ENCODE measurements around the gene WDPCP.
"Not testable (repeated sequence)": the region's sequence is repeated elsewhere in the genome, so short reads cannot be mapped to it uniquely, and the experiment has no call there.

WDPCP gene

GRCh38 chr2:63537306-63537705 lies 51.0 kb downstream of the WDPCP start:
- DNase-seq = no peak

GRCh38 chr2:63530704-63531279 lies 57.5 kb downstream of the WDPCP start:
- DNase-seq = no peak

GRCh38 chr2:63525905-63526304 lies 62.4 kb downstream of the WDPCP start:
- DNase-seq = no peak

GRCh38 chr2:63522950-63523349 lies 65.3 kb downstream of the WDPCP start:
- no peak for DNase-seq

- DNase-seq = no peak
Observed at GRCh38 chr2:63520793-63521192, 67.5 kb downstream of the WDPCP start.

- no peak for DNase-seq
Observed at GRCh38 chr2:63514781-63515180, 73.5 kb downstream of the WDPCP start.

- no peak for DNase-seq
Observed at GRCh38 chr2:63514237-63514716, 74.0 kb downstream of the WDPCP start.

GRCh38 chr2:63506320-63506719 lies 82.0 kb downstream of the WDPCP start:
- no peak for DNase-seq

GRCh38 chr2:63503818-63504217 lies 84.5 kb downstream of the WDPCP start:
- DNase-seq = no peak

GRCh38 chr2:63500398-63500797 lies 87.9 kb downstream of the WDPCP start:
- DNase-seq = no peak

GRCh38 chr2:63497576-63497975 lies 90.7 kb downstream of the WDPCP start:
- no peak for DNase-seq

GRCh38 chr2:63494968-63495367 lies 93.3 kb downstream of the WDPCP start:
- no peak for DNase-seq

- no peak for DNase-seq
Observed at GRCh38 chr2:63494100-63494499, 94.2 kb downstream of the WDPCP start.

- no peak for DNase-seq
Observed at GRCh38 chr2:63488118-63488713, 100.1 kb downstream of the WDPCP start.

GRCh38 chr2:63486861-63487290 lies 101.4 kb downstream of the WDPCP start:
- DNase-seq = no peak

- DNase-seq = no peak
Observed at GRCh38 chr2:63484901-63485300, 103.4 kb downstream of the WDPCP start.

- DNase-seq = no peak
Observed at GRCh38 chr2:63484481-63484880, 103.8 kb downstream of the WDPCP start.

- no peak for DNase-seq
Observed at GRCh38 chr2:63477686-63478085, 110.6 kb downstream of the WDPCP start.

GRCh38 chr2:63469313-63469712 lies 119.0 kb downstream of the WDPCP start:
- not testable (repeated sequence) for DNase-seq

- DNase-seq = no peak
Observed at GRCh38 chr2:63465633-63466032, 122.6 kb downstream of the WDPCP start.

- no peak for DNase-seq
Observed at GRCh38 chr2:63463142-63463541, 125.1 kb downstream of the WDPCP start.

GRCh38 chr2:63446658-63447057 lies 141.6 kb downstream of the WDPCP start:
- DNase-seq = no peak

GRCh38 chr2:63444565-63445288 lies 143.6 kb downstream of the WDPCP start:
- DNase-seq = no peak

GRCh38 chr2:63440612-63441011 lies 147.7 kb downstream of the WDPCP start:
- no peak for DNase-seq

Measured in islet precursor cell (in vitro differentiated cells).